ENCODE data around the gene PROZ.
"Not testable (repeated sequence)": the region's sequence is repeated elsewhere in the genome, so short reads cannot be mapped to it uniquely, and the experiment has no call there.

PROZ gene, protein sequence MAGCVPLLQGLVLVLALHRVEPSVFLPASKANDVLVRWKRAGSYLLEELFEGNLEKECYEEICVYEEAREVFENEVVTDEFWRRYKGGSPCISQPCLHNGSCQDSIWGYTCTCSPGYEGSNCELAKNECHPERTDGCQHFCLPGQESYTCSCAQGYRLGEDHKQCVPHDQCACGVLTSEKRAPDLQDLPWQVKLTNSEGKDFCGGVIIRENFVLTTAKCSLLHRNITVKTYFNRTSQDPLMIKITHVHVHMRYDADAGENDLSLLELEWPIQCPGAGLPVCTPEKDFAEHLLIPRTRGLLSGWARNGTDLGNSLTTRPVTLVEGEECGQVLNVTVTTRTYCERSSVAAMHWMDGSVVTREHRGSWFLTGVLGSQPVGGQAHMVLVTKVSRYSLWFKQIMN

DNA sequence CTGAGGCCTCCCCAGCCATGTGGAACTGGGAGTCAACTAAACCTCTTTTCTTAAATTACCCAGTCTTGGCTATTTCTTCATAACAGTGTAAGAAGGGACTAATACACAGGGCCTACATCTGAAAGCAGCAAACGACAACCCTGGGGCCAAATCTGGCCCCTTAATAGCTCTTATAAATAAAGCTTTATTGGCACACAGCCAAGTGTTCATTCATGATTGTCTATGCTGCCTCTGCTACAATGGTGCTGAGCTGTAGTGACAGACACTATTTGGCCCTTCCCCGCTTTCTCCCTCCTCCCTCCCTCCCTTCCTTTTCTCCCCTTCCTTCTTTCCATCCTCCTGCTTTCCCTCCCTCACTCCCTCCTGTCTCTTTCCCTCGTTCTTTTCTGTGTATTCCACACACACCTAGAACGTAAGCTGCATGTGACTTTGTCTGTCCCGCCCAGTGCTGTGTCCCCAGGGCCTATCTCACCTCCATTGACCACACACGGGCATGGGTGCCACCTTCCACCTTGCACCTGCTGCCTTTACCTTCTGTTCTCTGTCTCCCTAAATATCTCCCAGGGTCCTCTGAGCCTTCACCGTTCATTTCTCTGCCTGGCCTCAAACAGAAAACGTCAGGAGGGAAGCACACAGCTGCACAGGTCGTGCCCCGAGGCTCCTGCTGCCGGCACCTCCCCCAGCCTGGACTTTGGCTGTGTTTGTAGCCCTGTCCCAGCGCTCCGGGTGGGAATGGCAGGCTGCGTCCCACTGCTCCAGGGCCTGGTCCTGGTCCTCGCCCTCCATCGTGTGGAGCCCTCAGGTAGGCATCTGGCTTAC, at the start of gene PROZ:
Gene PROZ, plus strand, starts transcription at position 720 of the 819 bp plus-strand sequence. Its CDS starts 13 bp downstream, at position 733.
- DNase-seq (ENCODE audit: low read depth in 3 of 3): no peak

DNA sequence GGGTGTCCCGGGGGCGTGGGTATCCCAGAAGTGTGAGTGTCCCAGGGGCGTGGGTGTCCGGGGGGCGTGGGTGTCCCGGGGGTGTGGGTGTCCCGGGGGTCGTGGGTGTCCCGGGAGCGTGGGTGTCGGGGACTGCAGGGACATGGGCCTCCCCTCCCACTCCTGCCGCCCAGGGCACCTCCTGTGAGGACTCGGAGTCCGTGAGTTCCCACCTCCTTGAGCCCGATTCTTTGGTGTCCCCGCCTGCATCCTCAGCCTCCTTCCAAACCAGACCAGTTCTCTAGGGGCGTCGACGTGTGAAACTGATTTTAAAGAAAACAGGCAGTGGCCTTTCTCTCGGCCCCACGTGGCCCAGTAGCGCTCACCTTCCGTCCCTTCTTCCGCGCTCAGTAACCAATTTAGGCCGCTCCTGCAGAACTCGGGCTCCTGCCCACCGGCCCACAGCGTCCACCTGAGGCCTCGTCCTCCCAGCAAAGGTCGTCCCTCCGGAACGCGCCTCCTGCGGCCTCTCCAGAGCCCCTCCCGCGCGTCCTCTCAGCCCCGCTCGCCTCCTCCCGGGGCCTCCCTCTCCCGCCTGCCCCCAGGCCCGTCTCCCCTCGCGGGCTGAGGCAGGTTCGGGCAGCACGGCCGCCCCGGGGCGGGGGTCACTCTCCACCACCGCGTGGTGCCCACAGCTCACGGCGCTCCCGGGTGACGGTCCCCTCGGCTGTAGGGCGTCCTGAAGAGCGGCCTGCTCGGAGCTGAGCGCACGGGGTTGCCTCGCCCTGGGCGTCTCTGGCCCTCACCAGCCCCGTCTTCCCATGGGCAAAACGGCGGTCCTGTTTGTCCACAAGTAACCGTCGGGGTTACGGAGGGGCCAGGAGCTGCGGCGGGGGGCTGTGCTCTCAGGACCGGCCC, 49.0 kb upstream of the PROZ start:
- DNase-seq (ENCODE audit: low read depth in 3 of 3): no peak

DNA sequence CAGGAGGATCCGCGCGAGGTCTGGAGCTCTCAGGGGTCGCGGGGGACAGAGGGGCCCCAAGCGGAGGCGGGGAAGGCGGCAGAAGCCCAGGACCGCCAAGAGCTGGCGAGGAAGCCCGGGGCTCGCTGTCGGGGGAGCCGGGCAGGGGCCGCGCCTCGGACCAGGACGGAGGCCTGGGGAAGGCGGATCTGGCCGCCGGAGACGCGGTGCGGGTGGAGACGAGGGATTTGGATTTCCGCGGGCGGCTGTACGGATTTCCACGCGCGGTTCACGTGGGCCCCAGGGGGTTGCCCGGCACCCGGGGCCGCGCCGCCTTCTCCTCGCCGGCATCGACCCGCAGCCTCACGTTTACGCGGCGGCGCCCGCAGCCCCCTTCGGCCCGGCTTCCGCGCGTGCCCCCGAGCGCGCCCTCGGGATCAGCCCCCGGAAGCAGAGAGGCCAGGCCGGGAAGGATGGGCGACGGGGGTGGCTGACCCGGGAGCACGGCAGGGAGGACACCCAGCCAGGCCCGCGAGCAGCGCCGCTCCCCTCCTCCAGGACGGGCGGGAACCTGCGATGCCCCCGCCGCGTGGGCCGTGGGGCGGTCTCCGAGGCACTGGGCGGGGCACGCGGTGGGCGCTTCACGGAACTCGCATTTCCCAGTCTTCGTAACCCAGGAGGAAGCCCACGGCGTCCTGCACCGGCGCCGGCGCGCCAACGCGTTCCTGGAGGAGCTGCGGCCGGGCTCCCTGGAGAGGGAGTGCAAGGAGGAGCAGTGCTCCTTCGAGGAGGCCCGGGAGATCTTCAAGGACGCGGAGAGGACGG, 48.2 kb upstream of the PROZ start:
- peak; percentile 26 to 43 (median 34) for DNase-seq (ENCODE audit: low read depth in 3 of 3)

DNA sequence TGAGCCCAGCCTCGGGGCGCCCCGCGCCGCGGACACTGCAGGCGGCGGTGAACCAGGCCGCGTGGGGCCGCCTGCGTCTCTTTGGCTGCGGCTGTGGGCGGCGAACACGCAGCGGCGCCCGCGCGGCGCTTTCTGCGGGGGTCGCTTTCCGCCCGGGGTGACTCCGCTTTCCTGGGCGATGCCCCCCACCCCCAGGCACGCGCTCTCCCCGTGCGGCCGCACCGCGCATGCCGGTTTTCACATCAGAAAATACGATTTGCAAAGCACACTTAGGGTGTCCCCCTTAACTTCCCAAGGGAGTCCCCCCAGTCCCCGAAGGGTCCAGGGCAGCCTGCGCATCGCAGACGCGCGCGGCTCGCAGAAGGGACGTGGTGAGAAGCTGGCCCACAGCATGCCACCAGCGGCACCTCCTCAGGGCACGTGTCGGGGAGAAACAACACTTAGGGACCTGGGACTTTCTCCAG, 47.6 kb upstream of the PROZ start:
- DNase-seq (ENCODE audit: low read depth in 3 of 3): peak in 1 of 3 experiments; percentile 31

DNA sequence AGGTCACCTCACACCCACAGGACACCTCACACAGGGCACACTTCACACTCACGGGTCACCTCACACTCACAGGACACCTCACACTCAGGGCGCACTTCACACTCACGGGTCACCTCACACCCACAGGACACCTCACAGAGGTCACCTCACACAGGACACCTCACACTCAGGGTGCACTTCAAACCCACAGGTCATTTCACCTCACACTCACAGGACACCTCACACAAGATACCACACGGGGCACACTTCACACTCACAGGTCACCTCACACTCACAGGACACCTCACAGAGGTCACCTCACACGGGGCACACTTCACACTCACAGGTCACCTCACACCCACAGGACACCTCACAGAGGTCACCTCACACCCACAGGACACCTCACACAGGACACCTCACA, 46.6 kb upstream of the PROZ start:
- not testable (repeated sequence) for DNase-seq (ENCODE audit: low read depth in 3 of 3)

DNA sequence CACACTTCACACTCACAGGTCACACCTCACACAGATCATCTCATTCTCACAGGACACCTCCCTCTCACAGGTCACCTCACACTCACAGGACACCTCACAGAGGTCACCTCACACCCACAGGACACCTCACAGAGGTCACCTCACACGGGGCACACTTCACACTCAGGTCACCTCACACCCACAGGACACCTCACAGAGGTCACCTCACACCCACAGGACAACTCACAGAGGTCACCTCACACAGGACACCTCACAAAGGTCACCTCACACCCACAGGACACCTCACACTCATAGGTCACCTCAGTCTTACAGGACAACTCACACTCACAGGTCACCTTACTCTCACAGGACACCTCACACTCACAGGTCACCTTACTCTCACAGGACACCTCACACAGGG, 46.0 kb upstream of the PROZ start:
- DNase-seq (ENCODE audit: low read depth in 3 of 3): not testable (repeated sequence)

DNA sequence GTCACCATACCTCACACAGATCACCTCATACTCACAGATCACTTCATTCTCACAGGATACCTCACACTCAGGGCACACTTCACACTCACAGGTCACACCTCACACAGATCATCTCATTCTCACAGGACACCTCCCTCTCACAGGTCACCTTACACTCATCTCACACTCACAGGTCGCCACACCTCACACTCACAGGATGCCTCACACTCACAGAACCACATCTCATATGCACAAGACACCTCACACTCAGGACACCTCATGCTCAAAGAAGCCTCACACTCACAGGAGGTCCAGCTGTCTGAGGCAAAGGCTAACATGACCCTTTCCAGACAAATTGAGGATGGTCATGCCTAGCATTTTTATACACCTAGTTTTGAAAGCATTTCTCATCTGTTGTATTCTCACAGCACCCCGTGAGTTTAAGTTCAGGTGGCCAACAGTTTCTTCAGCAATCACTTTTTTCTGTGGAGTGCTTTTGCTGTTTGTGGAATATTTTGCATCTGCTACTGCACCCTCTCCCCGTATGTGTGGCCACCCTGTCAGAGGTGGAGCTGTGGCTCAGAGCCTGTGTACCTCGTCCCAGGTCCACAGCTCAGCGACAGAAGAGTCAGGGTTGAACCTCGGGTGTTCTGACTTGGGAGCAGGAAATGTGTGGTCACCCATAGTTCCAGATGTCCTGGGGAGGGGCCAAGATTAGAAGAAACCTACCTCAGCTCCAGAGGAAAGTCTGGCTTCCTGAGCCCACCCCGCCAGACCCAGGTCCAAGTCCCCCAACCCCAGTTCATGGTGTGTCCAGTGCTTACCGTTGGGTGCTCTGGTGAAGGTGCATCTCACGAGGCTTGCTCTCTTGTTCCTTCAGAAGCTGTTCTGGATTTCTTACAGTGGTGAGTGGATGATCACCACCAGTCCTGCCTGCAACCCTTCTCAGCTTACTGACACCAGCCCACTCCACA, 45.3 kb upstream of the PROZ start:
- DNase-seq (ENCODE audit: low read depth in 3 of 3): no peak

DNA sequence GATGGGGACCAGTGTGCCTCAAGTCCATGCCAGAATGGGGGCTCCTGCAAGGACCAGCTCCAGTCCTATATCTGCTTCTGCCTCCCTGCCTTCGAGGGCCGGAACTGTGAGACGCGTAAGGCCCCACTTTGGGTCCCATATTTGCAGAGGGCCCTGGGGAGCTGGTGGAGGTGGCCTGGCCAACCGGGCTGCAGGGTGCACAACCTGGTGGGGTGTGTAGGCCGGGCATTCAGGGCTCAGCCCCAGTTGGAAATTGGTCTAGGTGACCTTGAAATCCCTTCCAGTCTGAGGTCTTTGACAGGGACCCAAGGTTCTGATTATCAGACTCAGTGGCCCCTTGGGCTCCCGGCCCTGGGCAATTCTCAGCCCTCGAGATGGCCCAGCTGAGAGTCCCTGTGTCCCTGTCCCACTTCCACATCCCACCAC, 44.6 kb upstream of the PROZ start:
- no peak for DNase-seq (ENCODE audit: low read depth in 3 of 3)

DNA sequence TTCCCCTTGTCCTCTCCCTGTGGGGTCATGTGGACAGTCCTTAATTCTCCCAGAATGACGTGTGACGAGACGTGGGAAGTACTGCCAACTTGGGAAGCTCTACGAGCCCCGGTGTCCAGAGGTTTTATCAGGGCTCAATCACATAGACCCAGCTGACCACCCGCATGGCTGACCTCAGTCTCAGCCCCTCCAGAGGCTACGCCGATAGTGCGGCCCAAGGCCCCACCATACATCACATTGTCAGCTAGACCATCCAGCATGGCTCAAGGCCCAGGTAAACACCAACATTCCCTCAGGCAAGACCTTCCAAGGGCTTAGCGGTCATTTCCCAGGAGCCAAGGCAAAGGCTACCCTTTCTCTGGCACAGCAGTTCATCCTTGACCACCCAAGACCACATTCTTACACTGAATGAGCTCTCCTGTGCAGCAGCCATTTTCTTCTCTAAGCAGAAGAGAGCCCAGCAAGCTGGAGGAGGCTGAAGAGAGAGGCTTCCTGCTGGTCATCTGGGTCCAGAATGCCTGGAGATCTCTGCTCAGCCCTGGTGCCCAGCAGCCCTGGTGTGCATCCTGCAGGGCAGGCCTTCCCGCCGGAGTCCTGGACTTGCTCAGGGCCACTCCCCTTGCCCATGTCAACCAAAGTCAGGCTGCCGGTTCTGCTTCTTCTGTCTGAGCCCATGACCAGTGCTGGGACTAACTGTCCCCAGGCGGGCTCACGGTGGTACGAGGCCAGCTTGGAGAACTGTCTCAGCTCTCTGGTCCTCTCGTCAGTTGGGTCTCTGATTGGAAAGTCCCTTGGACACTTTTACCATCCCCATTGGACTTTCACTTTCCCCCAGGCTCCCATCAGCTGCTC, 43.7 kb upstream of the PROZ start:
- no peak for DNase-seq (ENCODE audit: low read depth in 3 of 3)

DNA sequence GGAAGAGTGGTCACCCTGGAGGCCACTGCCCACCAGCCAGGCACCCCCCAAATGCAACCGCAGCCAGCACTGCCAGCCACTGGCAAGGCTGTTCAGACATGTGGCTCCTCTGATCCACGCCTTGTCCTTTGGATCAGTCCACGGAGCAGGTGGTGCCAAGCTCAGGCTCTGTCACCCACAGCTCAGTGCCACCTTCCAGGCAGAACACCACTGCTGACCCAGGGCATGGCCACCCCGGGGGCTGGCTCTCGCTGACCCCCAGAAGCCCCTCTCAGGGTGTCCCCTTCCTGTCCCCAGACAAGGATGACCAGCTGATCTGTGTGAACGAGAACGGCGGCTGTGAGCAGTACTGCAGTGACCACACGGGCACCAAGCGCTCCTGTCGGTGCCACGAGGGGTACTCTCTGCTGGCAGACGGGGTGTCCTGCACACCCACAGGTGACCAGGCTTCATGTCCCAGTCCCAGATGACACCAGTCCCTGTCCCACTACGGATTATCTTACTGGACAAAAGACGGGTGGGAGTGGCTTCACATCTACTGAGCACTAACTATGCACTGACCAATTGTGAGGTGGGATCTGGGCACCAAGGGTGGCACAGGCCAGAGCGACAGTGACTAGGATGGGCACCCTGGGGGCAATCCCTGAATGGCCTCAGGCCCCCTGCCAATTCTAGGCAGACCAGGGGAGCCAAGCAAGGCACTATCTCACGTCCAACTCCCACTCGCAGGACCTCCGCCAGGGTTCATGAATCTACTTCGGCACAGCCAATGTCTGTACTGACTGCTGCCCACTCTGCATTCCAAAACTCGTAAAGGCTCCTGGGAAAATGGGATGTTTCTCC, 42.9 kb upstream of the PROZ start:
- DNase-seq (ENCODE audit: low read depth in 3 of 3): no peak

DNA sequence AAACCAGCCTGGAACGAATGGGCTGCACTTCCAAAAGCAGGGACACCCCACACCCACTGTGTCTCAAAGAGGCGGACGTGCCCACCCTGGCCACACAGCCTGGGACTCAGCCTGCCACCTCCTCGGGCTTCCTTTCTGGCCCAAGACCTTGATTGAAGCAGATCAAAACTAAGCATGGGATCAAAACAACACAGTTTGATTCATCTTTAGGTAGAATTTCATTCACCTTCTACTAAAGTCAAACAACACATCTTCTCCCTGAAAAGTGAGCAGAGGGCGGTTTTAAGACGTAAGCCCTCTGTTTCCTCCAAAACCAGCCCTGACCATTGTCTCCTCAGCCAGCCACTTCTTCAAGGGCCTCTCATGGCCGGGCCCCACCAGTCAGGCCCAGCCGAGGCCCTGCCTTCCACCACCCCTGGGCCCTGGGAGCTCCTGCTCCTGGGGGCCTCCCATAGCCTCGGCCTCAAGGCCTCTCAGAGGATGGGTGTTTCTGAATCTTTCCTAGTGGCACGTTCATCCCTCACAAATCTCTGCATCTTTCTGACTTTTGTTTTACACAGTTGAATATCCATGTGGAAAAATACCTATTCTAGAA, 42.1 kb upstream of the PROZ start:
- no peak for DNase-seq (ENCODE audit: low read depth in 3 of 3)

DNA sequence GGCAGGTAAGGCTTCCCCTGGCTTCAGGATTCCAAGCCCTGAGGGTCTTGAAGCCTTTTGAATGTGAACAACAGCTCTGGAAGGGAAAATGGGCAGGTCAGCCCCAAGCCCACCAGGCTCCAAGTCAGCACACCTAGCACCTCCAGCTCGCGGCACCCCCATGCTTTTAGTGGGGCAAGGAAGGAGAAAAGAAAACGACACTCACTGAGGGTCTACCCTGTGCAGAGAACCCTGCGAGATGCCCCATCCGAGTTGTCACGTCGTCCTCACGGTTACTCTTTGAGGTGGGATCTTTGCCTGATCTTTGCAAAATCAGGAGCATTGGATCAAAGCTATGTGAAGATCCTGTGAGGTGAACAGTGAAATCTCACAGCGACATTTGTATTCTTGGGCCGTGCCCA, 41.6 kb upstream of the PROZ start:
- DNase-seq (ENCODE audit: low read depth in 3 of 3): no peak

DNA sequence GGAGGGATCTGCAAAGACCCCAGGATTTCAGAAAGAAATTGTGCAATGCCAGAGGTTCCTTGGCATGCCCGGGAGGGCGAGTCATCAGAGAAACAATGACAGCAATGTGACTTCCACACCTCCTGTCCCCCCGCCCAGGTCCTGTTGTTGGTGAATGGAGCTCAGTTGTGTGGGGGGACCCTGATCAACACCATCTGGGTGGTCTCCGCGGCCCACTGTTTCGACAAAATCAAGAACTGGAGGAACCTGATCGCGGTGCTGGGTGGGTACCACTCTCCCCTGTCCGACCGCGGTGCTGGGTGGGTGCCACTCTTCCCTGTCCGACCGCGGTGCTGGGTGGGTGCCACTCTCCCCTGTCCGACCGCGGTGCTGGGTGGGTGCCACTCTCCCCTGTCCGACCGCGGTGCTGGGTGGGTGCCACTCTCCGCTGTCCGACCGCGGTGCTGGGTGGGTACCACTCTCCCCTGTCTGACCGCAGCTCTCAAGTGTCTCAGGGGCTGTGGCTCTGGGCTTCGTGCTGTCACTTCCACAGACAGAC, 41.0 kb upstream of the PROZ start:
- no peak for DNase-seq (ENCODE audit: low read depth in 3 of 3)

DNA sequence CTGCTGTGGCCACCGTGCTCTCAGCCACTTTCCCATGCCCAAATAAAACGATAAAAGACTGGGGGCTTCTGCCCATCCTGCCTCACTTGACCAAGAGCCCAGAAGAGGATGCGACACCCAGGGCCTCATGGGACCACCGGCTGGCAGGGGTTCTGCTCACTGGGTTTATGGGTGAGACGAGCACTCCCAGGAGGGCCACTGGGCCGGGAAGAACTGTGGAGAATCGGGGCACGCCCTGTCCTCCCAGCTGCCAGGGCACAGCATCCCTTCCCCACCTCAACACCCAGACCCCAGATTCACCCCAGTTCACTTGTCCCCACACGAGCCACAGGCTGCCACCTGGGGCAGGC, 40.6 kb upstream of the PROZ start:
- no peak for DNase-seq (ENCODE audit: low read depth in 3 of 3)

DNA sequence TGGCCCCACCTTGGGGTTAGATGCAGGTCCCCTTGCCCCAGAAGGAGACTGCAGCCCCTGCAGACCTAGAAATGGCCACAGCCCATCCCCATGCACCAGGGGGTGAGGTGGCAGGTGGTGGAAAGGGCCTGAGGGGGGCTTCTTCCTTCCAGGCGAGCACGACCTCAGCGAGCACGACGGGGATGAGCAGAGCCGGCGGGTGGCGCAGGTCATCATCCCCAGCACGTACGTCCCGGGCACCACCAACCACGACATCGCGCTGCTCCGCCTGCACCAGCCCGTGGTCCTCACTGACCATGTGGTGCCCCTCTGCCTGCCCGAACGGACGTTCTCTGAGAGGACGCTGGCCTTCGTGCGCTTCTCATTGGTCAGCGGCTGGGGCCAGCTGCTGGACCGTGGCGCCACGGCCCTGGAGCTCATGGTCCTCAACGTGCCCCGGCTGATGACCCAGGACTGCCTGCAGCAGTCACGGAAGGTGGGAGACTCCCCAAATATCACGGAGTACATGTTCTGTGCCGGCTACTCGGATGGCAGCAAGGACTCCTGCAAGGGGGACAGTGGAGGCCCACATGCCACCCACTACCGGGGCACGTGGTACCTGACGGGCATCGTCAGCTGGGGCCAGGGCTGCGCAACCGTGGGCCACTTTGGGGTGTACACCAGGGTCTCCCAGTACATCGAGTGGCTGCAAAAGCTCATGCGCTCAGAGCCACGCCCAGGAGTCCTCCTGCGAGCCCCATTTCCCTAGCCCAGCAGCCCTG, 40.0 kb upstream of the PROZ start:
- no peak for DNase-seq (ENCODE audit: low read depth in 3 of 3)

DNA sequence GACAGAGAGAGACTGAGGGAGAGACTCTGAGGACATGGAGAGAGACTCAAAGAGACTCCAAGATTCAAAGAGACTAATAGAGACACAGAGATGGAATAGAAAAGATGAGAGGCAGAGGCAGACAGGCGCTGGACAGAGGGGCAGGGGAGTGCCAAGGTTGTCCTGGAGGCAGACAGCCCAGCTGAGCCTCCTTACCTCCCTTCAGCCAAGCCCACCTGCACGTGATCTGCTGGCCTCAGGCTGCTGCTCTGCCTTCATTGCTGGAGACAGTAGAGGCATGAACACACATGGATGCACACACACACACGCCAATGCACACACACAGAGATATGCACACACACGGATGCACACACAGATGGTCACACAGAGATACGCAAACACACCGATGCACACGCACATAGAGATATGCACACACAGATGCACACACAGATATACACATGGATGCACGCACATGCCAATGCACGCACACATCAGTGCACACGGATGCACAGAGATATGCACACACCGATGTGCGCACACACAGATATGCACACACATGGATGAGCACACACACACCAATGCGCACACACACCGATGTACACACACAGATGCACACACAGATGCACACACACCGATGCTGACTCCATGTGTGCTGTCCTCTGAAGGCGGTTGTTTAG, 39.2 kb upstream of the PROZ start:
- DNase-seq (ENCODE audit: low read depth in 3 of 3): no peak

Data from stimulated activated CD4-positive, alpha-beta T cell treated with anti-CD3 and anti-CD28 coated beads, TNF-alpha, amount 100 ng/mL, for 4 hours (primary cell).